Right atrium auricular region (tissue), 2 donors: ENCODE results near the gene TEX38. TPM values are rescaled to one million over a fixed set of nuclear protein-coding genes. Genes with fewer than 3 reads are reported as not detected.
A peak's percentile ranks its signal among the peaks of the same experiment; 100 is the strongest.

Source experiments
- DNase-seq: peaks from one replicate; pipeline ENCODE4 v3.0.0-alpha.2; 2019; ENCODE audit warnings: low spot score
- H3K27ac ChIP-seq, 2 donors: fragments of 200-600 bp; sonication (generic); 1 replicate in 1 of 2; 2 replicates in 1 of 2; pipeline ENCODE4 v1.5.1; 2016 to 2019
- H3K27me3 ChIP-seq, 2 donors: fragments of 200-600 bp; sonication (generic); one replicate each; pipeline versions ENCODE4 v1.5.1 to v1.6.0; 2017 to 2019
- H3K36me3 ChIP-seq: fragments of 200-600 bp; sonication (generic); one replicate; pipeline ENCODE4 v1.5.1; 2016
- H3K4me1 ChIP-seq, 2 donors: fragments of 200-600 bp; sonication (generic); one replicate each; pipeline versions ENCODE4 v1.5.1 to v1.6.0; 2017 to 2019
- H3K4me3 ChIP-seq, 2 donors: fragments of 200-600 bp; sonication (generic); 1 replicate in 1 of 2; 2 replicates in 1 of 2; pipeline ENCODE4 v1.5.1; 2017 to 2019; ENCODE audit warnings: mild to moderate bottlenecking in 1 of 2, moderate library complexity in 1 of 2
- H3K9me3 ChIP-seq, 2 donors: fragments of 200-600 bp; sonication (generic); one replicate each; pipeline ENCODE4 v1.5.1; 2019
- CTCF ChIP-seq, 2 donors: fragments of 200-600 bp; sonication (generic); IDR thresholded peaks; one replicate each; pipeline ENCODE4 v1.5.1; 2019; ENCODE audit warnings: antibody characterized with exemption in 2 of 2
- total RNA-seq, 2 donors: library from RNA; depleted of rRNA; stranded (reverse); fragments of >200 nt; gene quantifications; one replicate each; pipeline ENCODE4 v1.1.0, GENCODE V29; 2016

The TEX38 gene
- total RNA-seq, 2 donors from 2014 or later: not detected

- DNase-seq: no peak
- Histone ChIP-seq H3K9me3 (no peaks in the 10 kb centered on the region), H3K27ac (no peak overlapping the region), H3K4me1 (peaks cover 0 to 15% of the 10 kb centered on the region in 2 donors), H3K36me3 (peaks cover 77% of the 10 kb centered on the region), H3K27me3 (no peaks in the 10 kb centered on the region), H3K4me3 (no peak overlapping the region)
- TF ChIP-seq CTCF (IDR thresholded peaks at IDR 0.05): no peak
Observed at GRCh38 chr1:46684670-46685069, 13.0 kb downstream of the TEX38 start.

GRCh38 chr1:46686255-46686654 is 14.6 kb downstream of the TEX38 start:
- H3K36me3 ChIP-seq: peaks cover 78% of the 10 kb centered on the region
- no peaks in the 10 kb centered on the region for H3K27me3 ChIP-seq
- DNase-seq: no peak
- H3K4me1 ChIP-seq: peaks cover 0 to 19% of the 10 kb centered on the region in 2 donors
- H3K27ac ChIP-seq: no peak overlapping the region
- no peak overlapping the region for H3K4me3 ChIP-seq
- H3K9me3 ChIP-seq: no peaks in the 10 kb centered on the region
- no peak for TF ChIP-seq CTCF (IDR thresholded peaks at IDR 0.05)

- H3K4me1 ChIP-seq: peaks cover 0 to 29% of the 10 kb centered on the region in 2 donors
- no peak for DNase-seq
Observed at GRCh38 chr1:46687093-46687659, 15.5 kb downstream of the TEX38 start.

GRCh38 chr1:46687921-46688509 is 16.4 kb downstream of the TEX38 start:
- no peak for TF ChIP-seq CTCF (IDR thresholded peaks at IDR 0.05)
- peaks cover 64% of the 10 kb centered on the region for H3K36me3 ChIP-seq
- H3K27me3 ChIP-seq: no peaks in the 10 kb centered on the region
- DNase-seq: no peak
- H3K4me3 ChIP-seq: no peak overlapping the region
- peaks cover 0 to 35% of the 10 kb centered on the region in 2 donors for H3K4me1 ChIP-seq
- no peaks in the 10 kb centered on the region for H3K9me3 ChIP-seq
- peak overlapping the region; percentile 40 to 57 for H3K27ac ChIP-seq

More at GRCh38 chr1:46687093-46687659, 15.5 kb downstream of the TEX38 start:
- Histone ChIP-seq H3K4me3 (no peak overlapping the region), H3K36me3 (peaks cover 72% of the 10 kb centered on the region), H3K27me3 (no peaks in the 10 kb centered on the region), H3K9me3 (no peaks in the 10 kb centered on the region), H3K27ac (peak overlapping the region; percentile 40 to 57)
- no peak for TF ChIP-seq CTCF (IDR thresholded peaks at IDR 0.05)

GRCh38 chr1:46689356-46689755 is 17.7 kb downstream of the TEX38 start:
- no peak for DNase-seq
- no peak overlapping the region for H3K27ac ChIP-seq
- no peak overlapping the region for H3K4me3 ChIP-seq
- no peaks in the 10 kb centered on the region for H3K27me3 ChIP-seq
- peaks cover 0 to 42% of the 10 kb centered on the region in 2 donors for H3K4me1 ChIP-seq
- TF ChIP-seq CTCF (IDR thresholded peaks at IDR 0.05): no peak
- H3K36me3 ChIP-seq: peaks cover 50% of the 10 kb centered on the region
- no peaks in the 10 kb centered on the region for H3K9me3 ChIP-seq
